DOHH2 (cell line): ENCODE results near the gene RESP18.

Source experiments
- EZH2phosphoT487 ChIP-seq: fragments of 200-600 bp; sonication (generic); IDR thresholded peaks from 2 replicates; pipeline ENCODE4 v1.6.1; 2017; ENCODE audit warnings: borderline replicate concordance, mild to moderate bottlenecking, antibody characterized with exemption, low read length, moderate library complexity, mixed read lengths
- TF ChIP-seq, protein P1 (sequence below): fragments of 200-600 bp; sonication (generic); IDR thresholded peaks from one replicate; pipeline ENCODE4 v1.5.1; 2014; ENCODE audit warnings: antibody characterized with exemption, mild to moderate bottlenecking, low read depth, low read length; ENCODE audit not compliant: poor library complexity, severe bottlenecking

- TF ChIP-seq, protein P1, sequence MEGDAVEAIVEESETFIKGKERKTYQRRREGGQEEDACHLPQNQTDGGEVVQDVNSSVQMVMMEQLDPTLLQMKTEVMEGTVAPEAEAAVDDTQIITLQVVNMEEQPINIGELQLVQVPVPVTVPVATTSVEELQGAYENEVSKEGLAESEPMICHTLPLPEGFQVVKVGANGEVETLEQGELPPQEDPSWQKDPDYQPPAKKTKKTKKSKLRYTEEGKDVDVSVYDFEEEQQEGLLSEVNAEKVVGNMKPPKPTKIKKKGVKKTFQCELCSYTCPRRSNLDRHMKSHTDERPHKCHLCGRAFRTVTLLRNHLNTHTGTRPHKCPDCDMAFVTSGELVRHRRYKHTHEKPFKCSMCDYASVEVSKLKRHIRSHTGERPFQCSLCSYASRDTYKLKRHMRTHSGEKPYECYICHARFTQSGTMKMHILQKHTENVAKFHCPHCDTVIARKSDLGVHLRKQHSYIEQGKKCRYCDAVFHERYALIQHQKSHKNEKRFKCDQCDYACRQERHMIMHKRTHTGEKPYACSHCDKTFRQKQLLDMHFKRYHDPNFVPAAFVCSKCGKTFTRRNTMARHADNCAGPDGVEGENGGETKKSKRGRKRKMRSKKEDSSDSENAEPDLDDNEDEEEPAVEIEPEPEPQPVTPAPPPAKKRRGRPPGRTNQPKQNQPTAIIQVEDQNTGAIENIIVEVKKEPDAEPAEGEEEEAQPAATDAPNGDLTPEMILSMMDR: no peak
- TF ChIP-seq EZH2phosphoT487: no peak
These were observed 36.4 kb downstream of the RESP18 start for GRCh38 chr2:219296142-219296541.
